HL-60 (cell line): ENCODE data around the gene KAZN.

Source experiments
- DNase-seq, 2 experiments: peaks; one replicate each; pipeline ENCODE4 v3.0.0-alpha.2; 2010 to 2020; ENCODE audit warnings: low read depth in 1 of 2, low spot score in 1 of 2
- H3K27ac ChIP-seq: fragments of 250-450 bp; sonication (Bioruptor Pico); replicated peaks from 2 replicates; pipeline ENCODE4 v1.5.1; 2020; ENCODE audit warnings: mild to moderate bottlenecking, moderate library complexity
- H3K27me3 ChIP-seq: fragments of 250-450 bp; sonication (Bioruptor Pico); 2 replicates; pipeline ENCODE4 v1.5.1; 2021; ENCODE audit warnings: mild to moderate bottlenecking, moderate library complexity; ENCODE audit not compliant: insufficient read depth, poor library complexity, severe bottlenecking
- H3K4me3 ChIP-seq: replicated peaks from 2 replicates; pipeline ENCODE4 v1.5.1; 2011; ENCODE audit warnings: mild to moderate bottlenecking, control low read depth, low read length; ENCODE audit not compliant: insufficient read depth
- CTCF ChIP-seq: IDR thresholded peaks from one replicate; pipeline ENCODE4 v1.5.1; 2011; ENCODE audit warnings: low read length, control low read depth, inconsistent platforms; ENCODE audit not compliant: insufficient read depth
- GABPA ChIP-seq: IDR thresholded peaks from 2 replicates; pipeline ENCODE4 v1.6.1; 2012; ENCODE audit warnings: low read depth
- POLR2AphosphoS5 ChIP-seq: IDR thresholded peaks from 2 replicates; pipeline ENCODE4 v1.6.1; 2012; ENCODE audit warnings: low read depth
- SPI1 ChIP-seq: IDR thresholded peaks from 2 replicates; pipeline ENCODE4 v1.6.1; 2012; ENCODE audit warnings: low read depth, mild to moderate bottlenecking, borderline replicate concordance
- TF ChIP-seq, protein P1 (sequence below): IDR thresholded peaks from 2 replicates; pipeline ENCODE4 v1.6.1; 2012; ENCODE audit warnings: low read depth; ENCODE audit not compliant: insufficient replicate concordance

KAZN gene

GRCh38 chr1:14712136-14712535, 113.7 kb downstream of the KAZN start:
- H3K27ac ChIP-seq = no peak overlapping the region
- DNase-seq = no peak
- TF ChIP-seq GABPA = no peak
- TF ChIP-seq, protein P1, sequence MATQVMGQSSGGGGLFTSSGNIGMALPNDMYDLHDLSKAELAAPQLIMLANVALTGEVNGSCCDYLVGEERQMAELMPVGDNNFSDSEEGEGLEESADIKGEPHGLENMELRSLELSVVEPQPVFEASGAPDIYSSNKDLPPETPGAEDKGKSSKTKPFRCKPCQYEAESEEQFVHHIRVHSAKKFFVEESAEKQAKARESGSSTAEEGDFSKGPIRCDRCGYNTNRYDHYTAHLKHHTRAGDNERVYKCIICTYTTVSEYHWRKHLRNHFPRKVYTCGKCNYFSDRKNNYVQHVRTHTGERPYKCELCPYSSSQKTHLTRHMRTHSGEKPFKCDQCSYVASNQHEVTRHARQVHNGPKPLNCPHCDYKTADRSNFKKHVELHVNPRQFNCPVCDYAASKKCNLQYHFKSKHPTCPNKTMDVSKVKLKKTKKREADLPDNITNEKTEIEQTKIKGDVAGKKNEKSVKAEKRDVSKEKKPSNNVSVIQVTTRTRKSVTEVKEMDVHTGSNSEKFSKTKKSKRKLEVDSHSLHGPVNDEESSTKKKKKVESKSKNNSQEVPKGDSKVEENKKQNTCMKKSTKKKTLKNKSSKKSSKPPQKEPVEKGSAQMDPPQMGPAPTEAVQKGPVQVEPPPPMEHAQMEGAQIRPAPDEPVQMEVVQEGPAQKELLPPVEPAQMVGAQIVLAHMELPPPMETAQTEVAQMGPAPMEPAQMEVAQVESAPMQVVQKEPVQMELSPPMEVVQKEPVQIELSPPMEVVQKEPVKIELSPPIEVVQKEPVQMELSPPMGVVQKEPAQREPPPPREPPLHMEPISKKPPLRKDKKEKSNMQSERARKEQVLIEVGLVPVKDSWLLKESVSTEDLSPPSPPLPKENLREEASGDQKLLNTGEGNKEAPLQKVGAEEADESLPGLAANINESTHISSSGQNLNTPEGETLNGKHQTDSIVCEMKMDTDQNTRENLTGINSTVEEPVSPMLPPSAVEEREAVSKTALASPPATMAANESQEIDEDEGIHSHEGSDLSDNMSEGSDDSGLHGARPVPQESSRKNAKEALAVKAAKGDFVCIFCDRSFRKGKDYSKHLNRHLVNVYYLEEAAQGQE = no peak
- no peak for TF ChIP-seq CTCF
- TF ChIP-seq SPI1 = no peak
- no peak for TF ChIP-seq POLR2AphosphoS5
- H3K27me3 ChIP-seq = no peaks in the 10 kb centered on the region
- H3K4me3 ChIP-seq = no peak overlapping the region

DNA sequence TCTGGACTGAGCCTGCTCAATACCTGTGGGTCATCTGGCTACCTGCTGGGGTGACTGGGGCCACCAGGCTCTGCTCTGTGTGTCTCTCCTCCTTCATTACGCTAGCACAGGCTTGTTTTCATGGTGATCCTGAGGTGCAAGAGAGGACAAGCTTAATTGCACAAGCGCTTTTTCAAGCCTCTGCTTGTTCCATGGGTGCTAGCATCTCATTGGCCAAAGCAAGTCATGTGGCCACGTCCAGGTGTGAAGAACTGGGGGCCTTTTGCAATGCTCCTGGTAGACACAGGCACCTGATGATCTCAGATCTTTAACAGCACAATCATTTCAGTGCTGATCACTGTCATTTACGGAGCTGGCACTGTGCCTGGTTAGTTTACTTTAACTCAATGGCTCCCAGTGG, 114.6 kb downstream of the KAZN start:
- Histone ChIP-seq H3K27ac (no peak overlapping the region), H3K27me3 (no peaks in the 10 kb centered on the region), H3K4me3 (no peak overlapping the region)
- DNase-seq = no peak
- no peak for TF ChIP-seq POLR2AphosphoS5
- TF ChIP-seq SPI1 = no peak
- TF ChIP-seq CTCF = no peak
- no peak for TF ChIP-seq GABPA
- TF ChIP-seq, protein P1 = no peak

- H3K4me3 ChIP-seq = no peak overlapping the region
- H3K27ac ChIP-seq = no peak overlapping the region
- TF ChIP-seq POLR2AphosphoS5 = no peak
- TF ChIP-seq, protein P1 = no peak
- no peak for TF ChIP-seq CTCF
- no peak for TF ChIP-seq SPI1
- no peak for TF ChIP-seq GABPA
- H3K27me3 ChIP-seq = no peaks in the 10 kb centered on the region
- no peak for DNase-seq
These were observed 116.8 kb downstream of the KAZN start for GRCh38 chr1:14715266-14715665.
